H9 (cell line): ENCODE data around the gene STEAP2. TPM values are rescaled to one million over a fixed set of nuclear protein-coding genes. Genes with fewer than 3 reads are reported as not detected.

Experiments used
- DNase-seq: peaks from one replicate; pipeline ENCODE4 v3.0.0-alpha.2; 2017
- H2AFZ ChIP-seq: one replicate; pipeline ENCODE4 v1.6.1; 2013; ENCODE audit warnings: mild to moderate bottlenecking, low read length, control low read depth, moderate library complexity
- H2AK5ac ChIP-seq: 2 replicates; pipeline ENCODE4 v1.6.1; 2013; ENCODE audit warnings: low read length, control low read depth, mixed read lengths; ENCODE audit not compliant: insufficient read length
- H2BK120ac ChIP-seq: one replicate; pipeline ENCODE4 v1.6.1; 2013; ENCODE audit warnings: low read depth, mild to moderate bottlenecking, low read length, control low read depth, inconsistent platforms; ENCODE audit not compliant: poor library complexity, severe bottlenecking
- H2BK12ac ChIP-seq: 2 replicates; pipeline ENCODE4 v1.6.1; 2013; ENCODE audit warnings: low read length, control low read depth, mixed read lengths, low read depth; ENCODE audit not compliant: insufficient read length
- H2BK15ac ChIP-seq: 2 replicates; pipeline ENCODE4 v1.6.1; 2013; ENCODE audit warnings: low read depth, low read length, control low read depth
- H2BK20ac ChIP-seq: one replicate; pipeline ENCODE4 v1.6.1; 2013; ENCODE audit warnings: low read depth, mild to moderate bottlenecking, low read length, control low read depth, inconsistent platforms; ENCODE audit not compliant: poor library complexity, severe bottlenecking
- H2BK5ac ChIP-seq: 2 replicates; pipeline ENCODE4 v1.6.1; 2013; ENCODE audit warnings: low read length, control low read depth, mixed read lengths; ENCODE audit not compliant: insufficient read length
- H3K14ac ChIP-seq: 2 replicates; pipeline ENCODE4 v1.6.1; 2013; ENCODE audit warnings: low read length, control low read depth; ENCODE audit not compliant: insufficient read depth
- H3K18ac ChIP-seq: 2 replicates; pipeline ENCODE4 v1.6.1; 2013; ENCODE audit warnings: low read depth, mild to moderate bottlenecking, mixed read lengths, low read length, control low read depth; ENCODE audit not compliant: insufficient read length
- H3K23ac ChIP-seq: 2 replicates; pipeline ENCODE4 v1.6.1; 2013; ENCODE audit warnings: low read length, control low read depth, mixed read lengths, low read depth; ENCODE audit not compliant: insufficient read length
- H3K23me2 ChIP-seq: 2 replicates; pipeline ENCODE4 v1.6.1; 2013; ENCODE audit warnings: low read depth, mild to moderate bottlenecking, mixed read lengths, low read length, control low read depth; ENCODE audit not compliant: insufficient read length, poor library complexity, severe bottlenecking
- H3K27ac ChIP-seq: 2 replicates; pipeline ENCODE4 v1.5.1; 2013; ENCODE audit warnings: low read length, control low read depth, mixed read lengths, low read depth; ENCODE audit not compliant: insufficient read length
- H3K27me3 ChIP-seq: 2 replicates; pipeline ENCODE4 v1.6.1; 2013; ENCODE audit warnings: low read length, control low read depth, inconsistent platforms; ENCODE audit not compliant: insufficient read depth
- H3K4ac ChIP-seq: 2 replicates; pipeline ENCODE4 v1.6.1; 2013; ENCODE audit warnings: low read depth, mild to moderate bottlenecking, control low read depth, inconsistent platforms, low read length, moderate library complexity
- H3K4me1 ChIP-seq: 2 replicates; pipeline ENCODE4 v1.6.1; 2013; ENCODE audit warnings: low read length, control low read depth, inconsistent platforms; ENCODE audit not compliant: insufficient read depth
- H3K4me2 ChIP-seq: 2 replicates; pipeline ENCODE4 v1.6.1; 2013; ENCODE audit warnings: low read length, control low read depth, mixed read lengths; ENCODE audit not compliant: insufficient read length, insufficient read depth
- H3K56ac ChIP-seq: 2 replicates; pipeline ENCODE4 v1.6.1; 2013; ENCODE audit warnings: low read depth, mild to moderate bottlenecking, mixed read lengths, low read length, control low read depth; ENCODE audit not compliant: insufficient read length
- H3K79me1 ChIP-seq: 2 replicates; pipeline ENCODE4 v1.6.1; 2013; ENCODE audit warnings: low read depth, mild to moderate bottlenecking, moderate library complexity, low read length, control low read depth, inconsistent platforms; ENCODE audit not compliant: insufficient read depth, poor library complexity, severe bottlenecking
- H3K79me2 ChIP-seq: 2 replicates; pipeline ENCODE4 v1.6.1; 2013; ENCODE audit warnings: low read length, control low read depth, inconsistent platforms; ENCODE audit not compliant: insufficient read depth
- H3K9ac ChIP-seq: 2 replicates; pipeline ENCODE4 v1.6.1; 2013; ENCODE audit warnings: low read length, control low read depth, mixed read lengths; ENCODE audit not compliant: insufficient read length; ENCODE audit errors: extremely low read depth
- H3K9me3 ChIP-seq: one replicate; pipeline ENCODE4 v1.6.1; 2013; ENCODE audit warnings: low read depth, low read length, inconsistent platforms; ENCODE audit not compliant: control insufficient read depth
- H3T11ph ChIP-seq: one replicate; pipeline ENCODE4 v1.6.1; 2013; ENCODE audit warnings: mild to moderate bottlenecking, low read length, control low read depth, inconsistent platforms
- H4K20me1 ChIP-seq: one replicate; pipeline ENCODE4 v1.6.1; 2013; ENCODE audit not compliant: control insufficient read depth, insufficient read length, insufficient read depth
- H4K5ac ChIP-seq: 2 replicates; pipeline ENCODE4 v1.6.1; 2013; ENCODE audit warnings: low read depth, mild to moderate bottlenecking, mixed read lengths, low read length, control low read depth; ENCODE audit not compliant: insufficient read length
- H4K8ac ChIP-seq: replicated peaks from 2 replicates; pipeline ENCODE4 v1.6.1; 2013; ENCODE audit warnings: low read length, control low read depth, mixed read lengths, low read depth; ENCODE audit not compliant: insufficient read length
- H4K91ac ChIP-seq: 2 replicates; pipeline ENCODE4 v1.6.1; 2013; ENCODE audit warnings: low read depth, mild to moderate bottlenecking, moderate library complexity, mixed read lengths, low read length, control low read depth; ENCODE audit not compliant: insufficient read length
- H3K27ac Mint-ChIP-seq, 3 experiments: 2 replicates in 2 of 3; 3 replicates in 1 of 3; pipeline ENCODE4 v1.8.0; 2020 to 2021; ENCODE audit warnings: mixed read lengths in 3 of 3, mild to moderate bottlenecking in 1 of 3, moderate library complexity in 1 of 3
- H3K27me3 Mint-ChIP-seq: 2 replicates; pipeline ENCODE4 v1.8.0; 2021; ENCODE audit warnings: low read depth, mild to moderate bottlenecking, moderate library complexity, mixed read lengths
- H3K36me3 Mint-ChIP-seq, 3 experiments: 2 replicates in 2 of 3; 3 replicates in 1 of 3; pipeline ENCODE4 v1.8.0; 2020 to 2021; ENCODE audit warnings: low read depth in 3 of 3, mixed read lengths in 3 of 3; ENCODE audit not compliant: insufficient read depth in 1 of 3
- H3K4me1 Mint-ChIP-seq, 2 experiments: 2 replicates each; pipeline ENCODE4 v1.8.0; 2020; ENCODE audit warnings: mixed read lengths in 2 of 2
- H3K4me3 Mint-ChIP-seq, 2 experiments: 2 replicates in 1 of 2; 3 replicates in 1 of 2; pipeline ENCODE4 v1.8.0; 2020 to 2021; ENCODE audit warnings: mild to moderate bottlenecking in 2 of 2, mixed read lengths in 2 of 2, moderate library complexity in 1 of 2
- H3K9me3 Mint-ChIP-seq, 2 experiments: 2 replicates in 1 of 2; 3 replicates in 1 of 2; pipeline ENCODE4 v1.8.0; 2020; ENCODE audit warnings: mild to moderate bottlenecking in 2 of 2, mixed read lengths in 2 of 2, moderate library complexity in 1 of 2
- whole genome bisulfite sequencing: extraction: QIAGEN DNeasy Blood & Tissue Kit; methylation state at CpG from one replicate; pipeline ENCODE4 v1.1.7; 2013; ENCODE audit warnings: missing lambda C conversion rate, low lambda C conversion rate, mixed read lengths; ENCODE audit not compliant: insufficient read length; ENCODE audit errors: extremely low coverage; 5-methylcytosine and 5-hydroxymethylcytosine counted together
- total RNA-seq: library from RNA; stranded (reverse); gene quantifications from 2 replicates; pipeline ENCODE4 v1.2.1, GENCODE V29; 2021
- TF ChIP-seq, protein P1 (sequence below): fragments of 200-600 bp; sonication (generic); conservative IDR thresholded peaks from 3 replicates; pipeline ENCODE4 v1.8.0; 2021; ENCODE audit warnings: antibody characterized with exemption, mild to moderate bottlenecking

Gene STEAP2
- total RNA-seq, 1 experiment from 2014 or later = 6.7 TPM

DNA sequence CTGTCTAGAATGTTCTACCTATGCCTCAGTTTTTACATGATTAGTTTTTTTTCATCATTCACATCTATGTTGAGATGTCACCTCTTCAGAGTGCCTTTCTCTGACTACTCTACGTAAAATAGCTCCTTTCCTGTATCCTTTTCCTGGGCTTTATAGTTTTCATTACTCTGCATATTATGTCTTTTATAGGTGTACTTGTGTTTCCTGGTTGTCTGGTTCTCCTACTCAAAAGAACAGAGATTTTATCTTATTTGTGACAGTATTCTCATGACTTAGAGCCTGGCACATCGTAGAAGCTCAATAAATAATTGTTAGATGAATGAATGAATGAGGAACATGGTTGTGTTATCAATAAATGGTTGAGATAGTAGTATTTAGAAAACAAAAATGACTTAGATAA lies 39.4 kb upstream of the STEAP2 start:
- no peaks in the 10 kb centered on the region for H4K20me1 ChIP-seq
- H3K27me3 ChIP-seq = no peaks in the 10 kb centered on the region
- H3K9me3 ChIP-seq = no peaks in the 10 kb centered on the region
- no peak overlapping the region for H4K5ac ChIP-seq
- H3K23ac ChIP-seq = no peak overlapping the region
- no peak overlapping the region for H3K27ac ChIP-seq
- no peak overlapping the region for H3K18ac ChIP-seq
- no peak overlapping the region for H3K9ac ChIP-seq
- H3K4me3 Mint-ChIP-seq = no peak overlapping the region; a peak in 1 of 5 replicates
- H3T11ph ChIP-seq = no peak overlapping the region
- H4K91ac ChIP-seq = no peak overlapping the region
- DNase-seq = no peak
- H3K4me1 Mint-ChIP-seq = no peaks in the 10 kb centered on the region
- H3K27me3 Mint-ChIP-seq = no peaks in the 10 kb centered on the region
- TF ChIP-seq, protein P1, sequence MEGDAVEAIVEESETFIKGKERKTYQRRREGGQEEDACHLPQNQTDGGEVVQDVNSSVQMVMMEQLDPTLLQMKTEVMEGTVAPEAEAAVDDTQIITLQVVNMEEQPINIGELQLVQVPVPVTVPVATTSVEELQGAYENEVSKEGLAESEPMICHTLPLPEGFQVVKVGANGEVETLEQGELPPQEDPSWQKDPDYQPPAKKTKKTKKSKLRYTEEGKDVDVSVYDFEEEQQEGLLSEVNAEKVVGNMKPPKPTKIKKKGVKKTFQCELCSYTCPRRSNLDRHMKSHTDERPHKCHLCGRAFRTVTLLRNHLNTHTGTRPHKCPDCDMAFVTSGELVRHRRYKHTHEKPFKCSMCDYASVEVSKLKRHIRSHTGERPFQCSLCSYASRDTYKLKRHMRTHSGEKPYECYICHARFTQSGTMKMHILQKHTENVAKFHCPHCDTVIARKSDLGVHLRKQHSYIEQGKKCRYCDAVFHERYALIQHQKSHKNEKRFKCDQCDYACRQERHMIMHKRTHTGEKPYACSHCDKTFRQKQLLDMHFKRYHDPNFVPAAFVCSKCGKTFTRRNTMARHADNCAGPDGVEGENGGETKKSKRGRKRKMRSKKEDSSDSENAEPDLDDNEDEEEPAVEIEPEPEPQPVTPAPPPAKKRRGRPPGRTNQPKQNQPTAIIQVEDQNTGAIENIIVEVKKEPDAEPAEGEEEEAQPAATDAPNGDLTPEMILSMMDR = no peak
- no peaks in the 10 kb centered on the region for H3K4me1 ChIP-seq
- H4K8ac ChIP-seq = no peak overlapping the region
- no peaks in the 10 kb centered on the region for H3K79me1 ChIP-seq
- no CpG with 5 or more reads among the region's 2 CpGs for WGBS
- no peak overlapping the region for H2BK12ac ChIP-seq
- no peak overlapping the region for H3K27ac Mint-ChIP-seq
- no peaks in the 10 kb centered on the region for H3K79me2 ChIP-seq
- H3K14ac ChIP-seq = no peak overlapping the region
- H3K36me3 Mint-ChIP-seq = peaks cover 0 to 5% (median 1%) of the 10 kb centered on the region in 3 experiments; a peak in 2 of 7 replicates
- no peak overlapping the region for H2BK5ac ChIP-seq
- H2BK20ac ChIP-seq = no peak overlapping the region
- no peak overlapping the region for H2AK5ac ChIP-seq
- no peak overlapping the region for H2AFZ ChIP-seq
- H2BK15ac ChIP-seq = no peak overlapping the region
- no peak overlapping the region for H3K4me2 ChIP-seq
- no peak overlapping the region for H3K4ac ChIP-seq
- H3K9me3 Mint-ChIP-seq = peaks cover 8 to 12% of the 10 kb centered on the region in 2 experiments; a peak in 3 of 5 replicates
- H3K23me2 ChIP-seq = no peaks in the 10 kb centered on the region
- no peak overlapping the region for H2BK120ac ChIP-seq
- no peak overlapping the region for H3K56ac ChIP-seq
